CD4-positive, alpha-beta T cell treated with Interferon alpha-2 for 1 hour (primary cell): Measurements from ENCODE around the gene HSPD1.
"Not testable (repeated sequence)": the region's sequence is repeated elsewhere in the genome, so short reads cannot be mapped to it uniquely, and the experiment has no call there.

ENCODE experiments used
- DNase-seq, 2 donors: peaks; one replicate each; pipeline ENCODE4 v3.0.0-alpha.2; 2020 to 2022

Gene HSPD1

GRCh38 chr2:197496695-197497094 is 2.9 kb downstream of the HSPD1 start:
- DNase-seq = no peak

DNA sequence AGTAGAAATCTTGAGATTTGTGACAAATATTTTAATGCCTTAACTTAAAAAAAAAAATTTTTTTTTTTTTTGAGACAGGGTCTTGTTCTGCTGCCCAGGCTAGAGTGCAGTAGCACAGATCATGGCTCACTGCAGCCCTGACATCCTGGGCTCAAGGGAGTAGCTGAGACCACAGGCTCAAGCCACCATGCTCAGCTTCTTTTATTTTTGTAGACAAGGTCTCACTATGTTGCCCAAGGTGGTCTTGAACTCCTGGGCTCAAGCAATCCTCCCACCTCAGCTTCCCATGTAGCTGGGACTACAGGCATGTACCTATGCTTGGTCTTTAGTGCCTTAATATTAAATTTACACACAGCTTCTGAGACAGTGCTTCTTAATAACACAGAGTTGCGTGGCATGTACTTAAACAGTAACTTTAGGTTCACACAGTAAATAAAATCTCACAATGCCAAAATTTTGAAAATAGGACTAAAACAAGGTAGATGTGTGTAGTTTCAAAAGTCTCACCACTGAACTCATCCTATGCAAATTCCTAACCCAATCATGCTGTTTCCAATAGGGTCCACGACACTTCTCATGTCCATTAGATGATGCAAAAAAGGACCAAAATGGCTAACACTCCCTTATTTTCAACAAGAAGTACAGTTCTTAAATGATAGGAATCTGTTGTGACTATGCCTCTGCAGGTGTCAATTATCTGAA is 4.1 kb downstream of the HSPD1 start:
- no peak for DNase-seq

DNA sequence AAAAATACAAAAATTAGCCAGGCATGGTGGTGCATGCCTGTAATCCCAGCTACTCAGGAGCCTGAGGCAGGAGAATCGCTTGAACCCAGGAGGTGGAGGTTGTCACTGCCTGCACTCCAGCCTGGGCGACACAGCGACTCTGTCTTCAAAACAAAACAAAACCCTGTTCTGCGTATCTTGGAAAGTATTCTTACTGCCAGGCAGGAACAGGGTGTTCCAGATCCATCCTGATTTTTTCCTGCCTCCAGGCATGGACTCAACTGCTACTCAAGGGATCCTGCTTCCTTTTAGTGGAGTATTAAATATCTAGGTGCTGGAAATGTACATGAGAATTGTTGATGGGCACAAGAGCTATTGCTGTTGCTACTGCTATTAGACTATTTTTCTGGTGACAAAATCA is 12.3 kb downstream of the HSPD1 start:
- DNase-seq = no peak

DNA sequence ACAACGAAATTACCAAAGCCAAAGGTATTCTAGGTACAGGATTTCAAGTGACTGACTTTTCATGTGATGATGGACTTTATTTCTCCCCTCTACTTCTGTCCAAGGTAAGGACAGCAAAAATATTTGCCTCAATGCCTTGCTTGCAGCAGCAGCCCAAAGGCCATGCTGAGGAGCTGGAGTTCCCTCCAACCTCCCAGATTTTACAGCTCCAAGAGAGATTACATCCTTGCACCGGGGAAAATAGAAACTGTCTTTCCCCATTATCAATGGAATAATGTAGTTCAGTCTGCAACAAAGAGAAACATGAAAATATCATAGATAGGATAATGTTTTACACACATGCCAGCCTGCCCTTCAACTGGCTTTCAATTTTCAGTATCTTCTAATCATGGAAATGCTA is 13.5 kb downstream of the HSPD1 start:
- DNase-seq = no peak

DNA sequence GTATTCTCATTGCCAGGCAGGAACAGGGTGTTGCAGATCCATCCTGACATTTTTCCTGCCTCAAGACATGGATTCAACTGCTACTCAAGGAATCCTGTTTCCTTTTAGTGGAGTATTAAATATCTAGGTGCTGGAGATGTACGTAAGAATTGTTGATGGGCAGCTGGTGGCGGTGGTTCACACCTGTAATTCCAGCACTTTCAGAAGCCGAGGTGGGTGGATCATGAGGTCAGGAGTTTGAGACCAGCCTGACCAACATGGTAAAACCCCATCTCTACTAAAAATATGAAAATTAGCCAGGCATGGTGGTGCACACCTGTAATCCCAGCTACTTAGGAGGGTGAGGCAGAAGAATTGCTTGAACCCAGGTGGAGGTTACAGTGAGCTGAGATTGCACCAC is 15.4 kb downstream of the HSPD1 start:
- not testable (repeated sequence) for DNase-seq

- no peak for DNase-seq
These were observed 19.2 kb downstream of the HSPD1 start for GRCh38 chr2:197480165-197481036.

GRCh38 chr2:197477797-197478196 is 21.8 kb downstream of the HSPD1 start:
- no peak for DNase-seq

- no peak for DNase-seq
These were observed 27.5 kb downstream of the HSPD1 start for GRCh38 chr2:197472166-197472565.

DNA sequence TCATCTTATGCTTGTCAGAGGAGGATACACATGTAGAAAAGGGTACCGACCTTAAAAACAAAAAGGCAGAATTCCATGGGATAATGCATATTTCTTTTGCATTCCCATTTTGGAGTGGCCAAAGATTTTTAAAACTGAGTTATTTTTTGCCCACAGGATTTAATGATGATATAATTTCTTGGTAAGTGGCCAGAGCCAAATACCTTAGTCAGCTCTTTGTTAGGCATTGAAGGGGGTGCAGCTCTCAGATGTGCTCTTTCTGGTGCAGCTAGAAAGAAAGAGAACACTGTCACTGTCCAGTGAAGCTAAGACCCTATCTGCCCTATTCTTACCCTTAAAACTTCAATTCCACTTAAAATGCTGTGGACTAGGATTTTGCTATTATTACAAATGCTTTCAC is 35.5 kb downstream of the HSPD1 start:
- no peak for DNase-seq

DNA sequence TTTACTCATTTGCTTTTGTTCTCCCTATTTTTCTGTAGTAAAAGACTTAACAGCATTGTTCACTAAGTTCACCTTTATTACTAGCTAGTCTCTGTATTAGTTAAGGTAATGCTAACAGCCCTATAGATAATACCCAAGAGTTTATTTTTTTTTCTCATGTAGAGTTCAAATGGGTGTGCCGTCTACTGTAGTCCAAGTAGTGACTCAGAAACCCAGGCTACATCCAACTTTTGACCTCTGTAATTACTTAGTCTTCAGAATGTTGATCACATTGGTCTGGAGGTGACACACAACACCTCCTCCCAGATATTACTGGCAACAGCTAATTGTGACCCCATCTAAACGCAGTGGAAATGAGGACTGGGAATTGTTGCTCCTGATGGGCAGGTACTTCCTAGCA is 38.6 kb downstream of the HSPD1 start:
- DNase-seq = no peak

DNA sequence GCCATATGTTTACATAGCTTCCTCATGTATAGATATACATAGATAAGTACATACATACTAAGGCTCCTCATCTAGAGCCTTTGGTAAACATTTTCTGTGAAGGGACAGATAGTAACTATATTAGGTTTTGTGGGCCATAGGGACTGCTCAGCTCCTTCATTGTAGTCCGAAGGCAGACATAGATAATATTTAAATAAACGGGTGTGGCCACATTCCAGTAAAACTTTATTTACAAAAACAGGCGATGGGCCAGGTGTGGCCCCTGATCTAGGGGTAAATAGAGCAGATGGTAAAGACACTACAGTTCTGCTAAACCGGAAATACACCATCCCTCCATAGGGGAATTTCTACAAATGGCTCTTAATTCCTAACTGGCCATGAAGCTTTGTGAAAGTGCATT is 39.0 kb downstream of the HSPD1 start:
- no peak for DNase-seq

GRCh38 chr2:197455428-197455827 is 44.2 kb downstream of the HSPD1 start:
- DNase-seq = no peak

DNA sequence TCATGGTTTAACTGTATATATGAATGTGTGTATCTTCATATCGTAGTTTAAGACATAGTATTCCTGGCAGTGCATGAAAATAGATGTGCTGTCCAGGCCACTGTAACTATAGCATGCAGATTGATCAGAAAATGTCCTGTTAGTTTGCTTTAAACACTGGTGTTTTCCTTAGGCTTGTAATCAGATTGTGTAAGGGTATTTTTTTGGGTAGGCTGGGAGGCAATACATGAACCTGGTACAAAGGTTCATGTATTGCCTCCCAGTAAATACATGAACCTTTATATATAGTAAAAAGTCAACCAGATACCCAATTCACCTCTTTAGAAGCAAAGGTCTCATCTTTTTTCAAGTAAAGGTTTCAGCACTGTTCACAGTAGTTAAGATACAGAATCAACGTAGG is 44.7 kb downstream of the HSPD1 start:
- no peak for DNase-seq

DNA sequence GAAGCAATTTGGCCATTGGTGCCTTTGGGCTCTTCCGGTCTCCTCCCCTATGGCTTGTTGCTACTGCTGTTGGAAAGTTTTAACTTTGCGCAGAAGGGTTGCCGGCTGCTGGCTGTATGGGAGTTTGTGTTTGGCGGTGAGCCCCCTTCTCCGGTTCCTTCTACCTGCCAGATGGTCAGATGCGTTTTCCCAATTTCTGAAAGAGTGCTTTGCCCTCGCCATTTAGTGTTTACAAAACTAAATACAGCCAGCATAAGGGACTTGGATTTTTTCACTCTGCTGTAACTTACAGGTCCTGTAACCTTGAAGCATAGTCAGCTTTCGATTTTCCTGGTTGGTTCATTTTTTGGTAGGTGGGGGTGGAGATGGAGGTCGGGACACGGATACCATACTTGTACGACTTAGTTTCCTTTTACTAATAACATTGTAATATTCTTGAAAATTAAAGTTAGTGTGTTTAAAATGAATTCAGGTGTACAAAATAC is 45.7 kb downstream of the HSPD1 start:
- DNase-seq = no peak

DNA sequence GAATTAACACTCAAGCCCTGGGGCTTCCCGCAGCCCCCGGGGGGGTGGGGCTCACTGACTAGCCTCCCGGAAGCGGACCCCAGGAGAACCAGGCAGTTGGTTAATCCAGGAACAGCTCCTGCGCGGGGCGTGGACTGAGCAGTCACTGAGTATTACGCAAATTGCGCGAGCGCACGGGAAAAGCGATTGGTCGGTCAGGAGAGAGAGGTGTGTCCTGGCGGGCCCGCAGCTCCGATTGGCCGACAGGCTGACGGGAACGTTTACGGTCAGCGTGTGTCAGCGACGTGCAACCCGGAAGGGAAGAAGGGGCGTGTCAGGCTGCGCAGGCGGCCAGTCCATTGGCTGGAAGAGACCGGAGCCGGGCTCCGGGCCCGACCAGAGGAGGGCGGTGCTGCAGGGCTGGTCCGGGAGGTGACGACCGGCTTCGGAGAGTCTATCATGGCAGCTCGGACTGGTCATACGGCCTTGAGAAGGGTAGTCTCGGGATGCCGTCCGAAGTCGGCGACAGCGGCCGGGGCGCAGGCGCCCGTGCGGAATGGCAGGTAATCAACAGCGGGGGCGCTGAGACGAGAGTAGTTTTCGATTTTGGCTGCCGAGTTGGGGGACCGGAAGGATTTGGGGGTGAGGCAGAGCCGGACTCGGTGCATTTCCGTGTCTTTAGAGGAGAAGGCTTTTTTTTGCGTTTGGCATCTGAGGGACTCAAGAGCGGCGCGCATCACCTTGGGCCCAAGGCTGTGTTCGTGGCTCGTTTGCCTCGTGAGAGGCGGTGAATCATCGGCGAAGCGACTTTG is 46.3 kb downstream of the HSPD1 start, which contains the start of gene COQ10B:
COQ10B (plus strand) TSS at position 430 of the 791 bp plus-strand sequence; CDS start at position 439, 9 bp downstream.
- DNase-seq = peak; percentile 99

DNA sequence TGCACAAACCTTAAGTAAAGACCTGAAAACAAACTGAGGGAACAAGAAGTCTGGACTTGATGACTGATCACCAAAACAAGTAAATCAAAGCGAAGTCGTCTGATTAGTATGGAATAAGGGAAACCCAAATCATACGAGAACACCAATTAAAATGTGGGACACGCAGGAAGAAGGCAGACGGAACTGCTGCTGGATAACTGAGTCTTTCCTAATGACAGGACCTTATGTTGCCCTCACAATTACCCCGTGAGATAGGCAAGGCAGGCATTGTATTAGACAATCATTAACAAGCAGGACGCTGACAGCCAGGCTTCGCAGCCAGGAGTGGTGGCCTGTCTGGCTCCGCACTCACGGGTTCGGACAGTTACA is 46.9 kb downstream of the HSPD1 start:
- no peak for DNase-seq

GRCh38 chr2:197450935-197451358 is 48.7 kb downstream of the HSPD1 start:
- DNase-seq = not testable (repeated sequence)

DNA sequence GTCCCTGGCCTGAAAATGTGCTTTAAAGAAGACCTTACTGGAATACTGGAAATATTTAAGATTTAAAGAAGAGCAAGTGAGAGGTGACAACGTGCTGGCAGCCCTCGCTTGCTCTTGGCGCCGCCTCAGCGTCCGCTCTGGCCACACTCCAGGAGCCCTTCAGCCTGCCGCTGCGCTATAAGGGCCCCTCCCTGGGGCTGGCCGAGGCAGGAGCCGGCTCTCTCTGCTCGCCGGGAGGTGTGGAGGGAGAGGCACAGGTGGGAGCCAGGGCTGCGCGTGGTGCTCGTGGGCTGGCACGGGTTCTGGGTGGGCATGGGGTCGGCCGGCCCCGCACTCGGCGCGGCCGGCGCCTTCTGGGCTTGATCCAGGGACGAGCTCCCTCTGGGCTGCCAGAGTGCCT is 49.2 kb downstream of the HSPD1 start:
- no peak for DNase-seq

DNA sequence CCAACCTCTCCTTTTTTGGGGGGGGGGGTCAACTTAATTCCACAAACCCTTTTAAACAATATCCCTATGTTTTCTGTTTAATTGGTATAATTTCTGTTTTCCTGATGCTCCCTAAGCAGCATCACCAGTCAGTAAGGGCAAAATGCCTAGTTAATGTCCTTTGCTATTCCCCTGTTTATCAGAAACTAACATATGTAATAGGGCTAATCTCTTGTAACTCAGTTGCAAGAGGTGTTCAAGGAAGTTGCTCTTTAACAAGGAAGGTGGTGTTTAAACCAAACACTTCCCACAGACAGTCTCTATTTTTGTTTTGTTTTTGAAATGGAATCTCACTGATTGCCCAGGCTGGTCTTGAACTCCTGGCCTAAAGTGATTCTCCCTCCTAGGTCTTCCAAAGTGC is 52.8 kb downstream of the HSPD1 start:
- DNase-seq = no peak

- no peak for DNase-seq
These were observed 53.9 kb downstream of the HSPD1 start for GRCh38 chr2:197445746-197446145.

- DNase-seq = no peak
These were observed 56.8 kb downstream of the HSPD1 start for GRCh38 chr2:197442857-197443256.

DNA sequence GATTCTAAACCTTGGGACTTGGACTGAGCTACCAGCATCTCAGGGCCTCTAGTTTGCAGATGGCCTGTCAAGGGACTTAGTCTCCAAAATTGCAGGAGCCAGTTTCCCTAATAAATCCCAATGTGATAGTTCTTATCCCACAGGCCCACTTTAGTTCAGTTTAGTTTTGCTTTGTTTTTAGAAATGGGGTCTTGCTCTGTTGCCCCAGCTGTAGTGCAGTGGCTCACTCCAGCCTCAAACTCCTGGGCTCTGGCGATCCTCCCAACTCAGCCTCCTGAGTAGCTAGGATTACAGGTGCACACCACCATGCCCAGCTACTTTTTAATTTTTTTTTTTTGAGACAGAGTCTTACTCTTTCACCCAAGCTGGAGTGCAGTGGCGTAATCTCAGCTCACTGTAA is 62.3 kb downstream of the HSPD1 start:
- no peak for DNase-seq
